Stomach (tissue), 9 donors: ENCODE results near the gene PANK2. TPM values are rescaled to one million over a fixed set of nuclear protein-coding genes. Genes with fewer than 3 reads are reported as not detected.

Experiments
- DNase-seq, 2 donors: peaks; one replicate each; pipeline versions ENCODE4 v3.0.0 to v3.0.0-alpha.2; 2013 to 2019
- H3K27ac ChIP-seq, 5 donors: fragments of 200-600 bp in 4 of 5; sonication (generic) in 4 of 5; one replicate each; pipeline ENCODE4 v1.5.1; 2013 to 2019; ENCODE audit warnings: mild to moderate bottlenecking in 1 of 5, moderate library complexity in 1 of 5
- H3K27me3 ChIP-seq, 3 donors: fragments of 200-600 bp; sonication (generic); one replicate each; pipeline ENCODE4 v1.5.1; 2017 to 2019; ENCODE audit warnings: mixed run types in 1 of 3
- H3K36me3 ChIP-seq, 4 donors: fragments of 200-600 bp; sonication (generic); 1 replicate in 3 of 4; 2 replicates in 1 of 4; pipeline ENCODE4 v1.5.1; 2016 to 2019
- H3K4me1 ChIP-seq, 4 donors: fragments of 200-600 bp; sonication (generic); one replicate each; pipeline ENCODE4 v1.5.1; 2016 to 2019
- H3K4me3 ChIP-seq, 4 donors: fragments of 200-600 bp; sonication (generic) in 3 of 4; one replicate each; pipeline ENCODE4 v1.5.1; 2016 to 2019; ENCODE audit warnings: mild to moderate bottlenecking in 1 of 4
- H3K9me3 ChIP-seq, 4 donors: fragments of 200-600 bp; sonication (generic); one replicate each; pipeline ENCODE4 v1.5.1; 2016 to 2019
- EP300 ChIP-seq: sonication (generic); formaldehyde crosslinking; IDR thresholded peaks from one replicate; pipeline ENCODE4 v1.6.1; 2017; ENCODE audit warnings: antibody characterized with exemption
- POLR2A ChIP-seq, 4 donors: fragments of 450-650 bp; IDR thresholded peaks; one replicate each; pipeline ENCODE4 v1.6.1; 2016; ENCODE audit warnings: antibody characterized with exemption in 4 of 4, control low read depth in 2 of 4, mild to moderate bottlenecking in 1 of 4, moderate library complexity in 1 of 4
- POLR2AphosphoS5 ChIP-seq, 3 donors: sonication (generic); formaldehyde crosslinking; IDR thresholded peaks; one replicate each; pipeline ENCODE4 v1.6.1; 2016; ENCODE audit warnings: antibody characterized with exemption in 3 of 3
- WGBS, 5 donors: extraction: QIAGEN DNeasy Blood & Tissue Kit in 3 of 5; methylation state at CpG; one replicate each; pipeline versions ENCODE4 v1.1.5 to v1.1.7; 2013 to 2018; 5-methylcytosine and 5-hydroxymethylcytosine counted together
- intact Hi-C: fragments of 100-400 bp; cut with DNase I; formaldehyde crosslinking; loops from one replicate; pipeline ENCODE4 v1.15.1; 2023; ENCODE audit warnings: low total_unique reads
- polyA plus RNA-seq, 3 donors: library from polyadenylated mRNA; stranded (reverse); fragments of 200-250 nt; gene quantifications; one replicate each; pipeline ENCODE4 v1.2.3, GENCODE V29; 2013
- total RNA-seq, 5 donors: library from RNA; depleted of rRNA; stranded (reverse); fragments of >200 nt; gene quantifications; one replicate each; pipeline versions ENCODE4 v1.1.0 to v1.2.3, GENCODE V29; 2014 to 2016
- TF ChIP-seq, protein P1 (sequence below), 7 experiments: fragments of 450-650 bp in 4 of 7; fragments of 200-600 bp in 3 of 7; sonication (generic) in 3 of 7; IDR thresholded peaks; one replicate each; pipeline ENCODE4 v1.5.1; 2016 to 2019; ENCODE audit warnings: antibody characterized with exemption in 7 of 7, control low read depth in 2 of 7, mild to moderate bottlenecking in 1 of 7
- donor health status: healthy with polysubstance abuse.
- donor health status: Bipolar disorder and iron deficiency.
- donor health status: healthy.

The PANK2 gene
- total and polyA plus RNA-seq, 8 donors, result 8.8 to 68.4 (median 26.8) TPM

DNA sequence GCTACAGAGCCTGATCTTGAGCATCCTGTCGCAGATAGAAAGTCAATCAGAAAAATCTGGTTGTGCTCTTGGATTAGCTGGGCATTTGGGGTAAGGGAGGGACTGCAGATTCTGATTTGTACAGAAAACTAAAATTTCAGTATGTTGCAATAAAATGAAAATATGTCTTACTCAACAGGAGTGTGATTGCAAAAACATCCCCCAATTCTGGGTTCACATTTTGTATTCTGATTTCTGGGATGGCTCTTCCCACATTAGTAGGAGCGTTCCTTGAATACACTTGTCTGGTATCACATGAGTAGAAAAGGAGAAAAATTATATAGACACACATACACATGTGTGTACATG is 40.5 kb downstream of the PANK2 start:
- Histone ChIP-seq H3K27me3 (no peaks in the 10 kb centered on the region), H3K4me1 (peaks cover 9 to 90% (median 26%) of the 10 kb centered on the region in 4 donors), H3K9me3 (no peaks in the 10 kb centered on the region), H3K27ac (peak overlapping the region in 2 of 5 donors; percentile 31 to 47), H3K4me3 (no peak overlapping the region), H3K36me3 (peaks cover 2 to 23% (median 15%) of the 10 kb centered on the region in 4 donors)
- TF ChIP-seq POLR2A (IDR thresholded peaks at IDR 0.05) (no peak), POLR2AphosphoS5 (IDR thresholded peaks at IDR 0.05) (no peak), EP300 (no peak)
- TF ChIP-seq, protein P1, sequence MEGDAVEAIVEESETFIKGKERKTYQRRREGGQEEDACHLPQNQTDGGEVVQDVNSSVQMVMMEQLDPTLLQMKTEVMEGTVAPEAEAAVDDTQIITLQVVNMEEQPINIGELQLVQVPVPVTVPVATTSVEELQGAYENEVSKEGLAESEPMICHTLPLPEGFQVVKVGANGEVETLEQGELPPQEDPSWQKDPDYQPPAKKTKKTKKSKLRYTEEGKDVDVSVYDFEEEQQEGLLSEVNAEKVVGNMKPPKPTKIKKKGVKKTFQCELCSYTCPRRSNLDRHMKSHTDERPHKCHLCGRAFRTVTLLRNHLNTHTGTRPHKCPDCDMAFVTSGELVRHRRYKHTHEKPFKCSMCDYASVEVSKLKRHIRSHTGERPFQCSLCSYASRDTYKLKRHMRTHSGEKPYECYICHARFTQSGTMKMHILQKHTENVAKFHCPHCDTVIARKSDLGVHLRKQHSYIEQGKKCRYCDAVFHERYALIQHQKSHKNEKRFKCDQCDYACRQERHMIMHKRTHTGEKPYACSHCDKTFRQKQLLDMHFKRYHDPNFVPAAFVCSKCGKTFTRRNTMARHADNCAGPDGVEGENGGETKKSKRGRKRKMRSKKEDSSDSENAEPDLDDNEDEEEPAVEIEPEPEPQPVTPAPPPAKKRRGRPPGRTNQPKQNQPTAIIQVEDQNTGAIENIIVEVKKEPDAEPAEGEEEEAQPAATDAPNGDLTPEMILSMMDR (IDR thresholded peaks at IDR 0.05), result no peak
- 72 to 100% (median 94%) methylated on average over 2 of the region's 2 CpGs for WGBS, 5 donors
- no peak for DNase-seq
- intact Hi-C loops, result no loop called here

DNA sequence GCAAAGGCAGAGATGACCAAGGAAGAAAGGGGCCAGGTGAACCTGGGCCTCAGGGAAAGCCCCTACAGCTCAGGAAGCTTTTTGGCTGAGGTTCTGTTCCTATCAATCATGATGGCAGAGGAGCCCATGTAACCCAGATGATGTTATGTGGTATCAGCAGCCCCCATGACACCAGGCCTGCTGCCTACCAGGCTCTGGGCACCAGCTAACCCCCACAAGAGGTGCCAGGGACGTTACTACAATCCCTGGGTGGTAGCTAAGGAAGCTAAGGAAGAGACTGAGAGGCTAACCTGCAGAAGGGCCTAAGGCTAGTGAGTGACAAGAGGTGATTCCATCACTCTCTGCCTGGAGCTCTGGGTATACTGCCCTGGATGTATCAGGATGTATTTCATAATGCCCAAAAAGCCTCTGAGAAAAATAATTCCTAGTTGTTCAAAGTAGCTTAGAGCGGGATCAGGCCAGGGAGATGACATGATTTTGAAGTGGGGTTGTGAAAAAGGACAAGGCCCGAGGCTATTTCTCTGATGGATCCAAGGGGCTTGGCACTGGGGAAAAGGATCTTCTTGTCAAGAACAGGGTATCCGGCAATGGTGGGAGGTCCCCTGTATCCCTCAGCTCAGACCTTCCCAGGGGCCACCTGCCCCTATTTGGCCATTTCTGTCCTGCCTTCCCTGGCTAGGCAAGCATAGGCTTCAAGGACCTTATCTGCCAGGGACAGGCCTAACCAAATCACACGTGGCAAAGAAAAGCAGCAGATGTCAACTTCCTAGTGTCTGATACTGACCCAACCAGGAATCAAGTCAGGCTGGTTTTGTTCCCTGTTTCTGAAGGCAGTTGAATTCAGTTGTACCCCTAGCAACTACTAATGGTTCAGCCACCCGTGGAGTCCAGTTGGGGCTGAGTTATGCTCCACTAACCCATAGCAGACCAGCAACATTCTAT is 41.3 kb downstream of the PANK2 start:
- intact Hi-C loops, result no loop called here
- Histone ChIP-seq H3K4me3 (no peak overlapping the region), H3K9me3 (no peaks in the 10 kb centered on the region), H3K27ac (peak overlapping the region in 2 of 5 donors; percentile 14 to 47), H3K27me3 (no peaks in the 10 kb centered on the region), H3K4me1 (peaks cover 16 to 96% (median 31%) of the 10 kb centered on the region in 4 donors), H3K36me3 (peaks cover 0 to 15% (median 7%) of the 10 kb centered on the region in 4 donors)
- DNase-seq, result peak in 1 of 2 donors; percentile 23
- TF ChIP-seq, protein P1 (IDR thresholded peaks at IDR 0.05), result no peak
- TF ChIP-seq POLR2AphosphoS5 (IDR thresholded peaks at IDR 0.05) (no peak), EP300 (no peak), POLR2A (IDR thresholded peaks at IDR 0.05) (no peak)
- 61 to 69% (median 68%) methylated on average over 6 of the region's 6 CpGs for WGBS, 5 donors

DNA sequence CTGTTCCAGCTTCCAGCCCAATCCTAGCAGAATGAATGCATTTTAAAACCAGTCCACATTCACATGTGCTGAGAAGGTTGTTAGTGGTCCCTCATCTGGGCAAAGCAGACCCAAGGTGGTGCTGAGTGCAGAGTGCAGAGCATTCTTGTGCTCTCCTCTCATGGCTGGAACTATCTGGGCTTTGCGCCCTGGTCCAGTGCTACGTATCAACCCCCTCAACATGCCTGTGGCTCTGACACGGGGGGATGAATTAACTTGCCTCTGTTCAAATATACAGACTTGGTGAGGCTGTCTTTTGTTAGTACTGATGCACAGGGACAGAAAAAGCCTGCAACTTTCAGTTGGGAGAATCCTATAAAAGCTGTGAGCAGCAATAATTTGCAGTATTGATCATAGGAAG is 42.5 kb downstream of the PANK2 start:
- H3K27ac ChIP-seq, result peak overlapping the region in 3 of 5 donors; percentile 68 to 73 (median 71)
- intact Hi-C loops, result no loop called here

DNA sequence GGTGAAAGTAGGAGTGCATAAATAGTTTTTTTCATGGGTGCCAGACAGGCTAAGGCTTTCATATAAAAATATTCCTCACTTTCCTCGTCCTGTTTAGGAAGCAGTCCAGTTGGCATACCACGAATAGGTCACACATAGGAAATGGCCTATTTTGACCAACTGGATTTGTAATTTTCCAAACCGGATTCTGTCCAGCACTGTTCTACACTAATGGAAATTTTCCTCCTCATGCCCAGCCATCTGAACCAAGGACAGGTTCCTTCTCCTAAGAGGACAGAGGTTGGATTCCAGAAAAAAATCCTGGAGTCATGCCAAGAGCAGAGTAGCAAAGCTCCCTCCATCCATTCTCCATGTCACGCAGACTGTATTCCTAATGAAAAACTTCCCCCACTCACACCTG is 43.1 kb downstream of the PANK2 start:
- H3K27me3 ChIP-seq, result no peaks in the 10 kb centered on the region
- no peaks in the 10 kb centered on the region for H3K9me3 ChIP-seq
- H3K36me3 ChIP-seq, result peaks cover 0 to 10% (median 5%) of the 10 kb centered on the region in 4 donors
- peak overlapping the region; percentile 35 to 45 (median 42) for H3K4me3 ChIP-seq
- WGBS, 5 donors, result 43 to 80% (median 66%) methylated on average over 4 of the region's 4 CpGs
- peak in 1 of 2 donors; percentile 28 for DNase-seq
- peak overlapping the region in 4 of 5 donors; percentile 67 to 73 (median 70) for H3K27ac ChIP-seq
- intact Hi-C loops, result no loop called here
- peaks cover 16 to 80% (median 34%) of the 10 kb centered on the region in 4 donors for H3K4me1 ChIP-seq
- TF ChIP-seq POLR2AphosphoS5 (IDR thresholded peaks at IDR 0.05) (no peak), POLR2A (IDR thresholded peaks at IDR 0.05) (no peak), EP300 (no peak)
- TF ChIP-seq, protein P1 (IDR thresholded peaks at IDR 0.05), result no peak

More for the DNA sequence above, 42.5 kb downstream of the PANK2 start:
- Histone ChIP-seq H3K27me3 (no peaks in the 10 kb centered on the region), H3K9me3 (no peaks in the 10 kb centered on the region), H3K4me1 (peaks cover 16 to 86% (median 34%) of the 10 kb centered on the region in 4 donors), H3K36me3 (peaks cover 0 to 10% (median 5%) of the 10 kb centered on the region in 4 donors), H3K4me3 (no peak overlapping the region)
- DNase-seq, result peak in 1 of 2 donors; percentile 10
- 54 to 84% (median 78%) methylated on average over 3 of the region's 3 CpGs for WGBS, 5 donors
- TF ChIP-seq POLR2A (IDR thresholded peaks at IDR 0.05), result no peak
- TF ChIP-seq POLR2AphosphoS5 (IDR thresholded peaks at IDR 0.05), result no peak
- TF ChIP-seq, protein P1 (IDR thresholded peaks at IDR 0.05), result no peak
